ENCODE measurements around the gene ACSL4. TPM values are rescaled to one million over a fixed set of nuclear protein-coding genes. Genes with fewer than 3 reads are reported as not detected.

Gene ACSL4
- polyA plus RNA-seq, 1 donor: 22.1 TPM

Other genes with a start within 250 kb of the ACSL4 start
- 6.7 TPM for gene NXT2, start 196.4 kb downstream of the ACSL4 start, polyA plus RNA-seq (ENCODE audit: insufficient read length)
- gene KCNE5, start 108.1 kb downstream of the ACSL4 start, polyA plus RNA-seq (ENCODE audit: insufficient read length): 82.6 TPM